ENCODE data around the gene ADORA2B.

The ADORA2B gene

GRCh38 chr17:15922586-15922985 lies 22.3 kb upstream of the ADORA2B start:
- TF ChIP-seq GABPA (IDR thresholded peaks at IDR 0.05; ENCODE audit: low read depth) = no peak
- TF ChIP-seq CTCF (IDR thresholded peaks at IDR 0.05; ENCODE audit: insufficient read depth, low read length) = no peak
- TF ChIP-seq REST (IDR thresholded peaks at IDR 0.05; ENCODE audit: insufficient replicate concordance, low read depth) = no peak
- no peak for TF ChIP-seq POLR2AphosphoS5 (IDR thresholded peaks at IDR 0.05; ENCODE audit: low read depth)
- no peak for TF ChIP-seq SPI1 (IDR thresholded peaks at IDR 0.05; ENCODE audit: borderline replicate concordance, low read depth)
- Histone ChIP-seq H3K27ac (replicated peaks) (no peak overlapping the region), H3K27me3 (ENCODE audit: insufficient read depth, poor library complexity, severe bottlenecking) (no peaks in the 10 kb centered on the region), H3K4me3 (replicated peaks; ENCODE audit: insufficient read depth, low read length) (no peak overlapping the region)
- DNase-seq (ENCODE audit: low read depth in 1 of 2, low spot score in 1 of 2) = no peak

- TF ChIP-seq CTCF (IDR thresholded peaks at IDR 0.05; ENCODE audit: insufficient read depth, low read length) (no peak), SPI1 (IDR thresholded peaks at IDR 0.05; ENCODE audit: borderline replicate concordance, low read depth) (no peak), POLR2AphosphoS5 (IDR thresholded peaks at IDR 0.05; ENCODE audit: low read depth) (no peak), GABPA (IDR thresholded peaks at IDR 0.05; ENCODE audit: low read depth) (no peak), REST (IDR thresholded peaks at IDR 0.05; ENCODE audit: insufficient replicate concordance, low read depth) (no peak)
- H3K27ac ChIP-seq (replicated peaks) = no peak overlapping the region
- no peaks in the 10 kb centered on the region for H3K27me3 ChIP-seq (ENCODE audit: insufficient read depth, poor library complexity, severe bottlenecking)
- DNase-seq (ENCODE audit: low read depth in 1 of 2, low spot score in 1 of 2) = no peak
- no peak overlapping the region for H3K4me3 ChIP-seq (replicated peaks; ENCODE audit: insufficient read depth, low read length)
These were observed 18.7 kb upstream of the ADORA2B start for GRCh38 chr17:15926039-15926740.

- TF ChIP-seq REST (IDR thresholded peaks at IDR 0.05; ENCODE audit: insufficient replicate concordance, low read depth) = no peak
- Histone ChIP-seq H3K4me3 (replicated peaks; ENCODE audit: insufficient read depth, low read length) (0 out of 2 replicates have a peak overlapping the region, but pooled peaks have one; percentile 6), H3K27me3 (ENCODE audit: insufficient read depth, poor library complexity, severe bottlenecking) (no peaks in the 10 kb centered on the region), H3K27ac (replicated peaks) (peak overlapping the region; percentile 57)
- no peak for DNase-seq (ENCODE audit: low read depth in 1 of 2, low spot score in 1 of 2)
These were observed 16.6 kb upstream of the ADORA2B start for GRCh38 chr17:15928286-15928785.
